Esophagus muscularis mucosa (tissue), 4 donors: ENCODE results near the gene MRPS31. TPM values are rescaled to one million over a fixed set of nuclear protein-coding genes. Genes with fewer than 3 reads are reported as not detected.
"Not testable (repeated sequence)": the region's sequence is repeated elsewhere in the genome, so short reads cannot be mapped to it uniquely, and the experiment has no call there.

Source experiments
- DNase-seq: peaks from one replicate; pipeline ENCODE4 v3.0.0-alpha.2; 2017; ENCODE audit errors: extremely low spot score
- H3K27ac ChIP-seq, 4 donors: fragments of 200-600 bp; sonication (generic); replicated peaks in 1 of 4; 1 replicate in 3 of 4; 2 replicates in 1 of 4; pipeline ENCODE4 v1.5.1; 2016 to 2019; ENCODE audit warnings: mild to moderate bottlenecking in 1 of 4
- H3K27me3 ChIP-seq, 4 donors: fragments of 200-600 bp; sonication (generic); one replicate each; pipeline versions ENCODE4 v1.5.1 to v1.6.0; 2016 to 2019
- H3K36me3 ChIP-seq, 4 donors: fragments of 200-600 bp; sonication (generic); one replicate each; pipeline ENCODE4 v1.5.1; 2016 to 2019
- H3K4me1 ChIP-seq, 4 donors: fragments of 200-600 bp; sonication (generic); one replicate each; pipeline ENCODE4 v1.5.1; 2016 to 2019
- H3K4me3 ChIP-seq, 4 donors: fragments of 200-600 bp; sonication (generic); 1 replicate in 2 of 4; 2 replicates in 2 of 4; pipeline ENCODE4 v1.5.1; 2016 to 2019; ENCODE audit warnings: mild to moderate bottlenecking in 4 of 4, moderate library complexity in 1 of 4
- H3K9me3 ChIP-seq, 4 donors: fragments of 200-600 bp; sonication (generic); 1 replicate in 3 of 4; 2 replicates in 1 of 4; pipeline ENCODE4 v1.5.1; 2016 to 2019
- EP300 ChIP-seq: sonication (generic); formaldehyde crosslinking; IDR thresholded peaks from one replicate; pipeline ENCODE4 v1.6.1; 2017; ENCODE audit warnings: antibody characterized with exemption
- POLR2A ChIP-seq: fragments of 450-650 bp; IDR thresholded peaks from one replicate; pipeline ENCODE4 v1.6.1; 2017; ENCODE audit warnings: antibody characterized with exemption, moderate library complexity, mild to moderate bottlenecking, low read depth
- POLR2AphosphoS5 ChIP-seq, 2 donors: sonication (generic); formaldehyde crosslinking; IDR thresholded peaks; one replicate each; pipeline ENCODE4 v1.6.1; 2017; ENCODE audit warnings: antibody characterized with exemption in 2 of 2
- WGBS: methylation state at CpG from one replicate; pipeline ENCODE4 v1.1.5; 2018; 5-methylcytosine and 5-hydroxymethylcytosine counted together
- intact Hi-C: fragments of 100-400 bp; cut with DNase I; formaldehyde crosslinking; loops from one replicate; pipeline ENCODE4 v1.15.1; 2023
- total RNA-seq, 4 donors: library from RNA; depleted of rRNA; stranded (reverse); fragments of >200 nt; gene quantifications; one replicate each; pipeline versions ENCODE4 v1.1.0 to v1.2.1, GENCODE V29; 2016
- TF ChIP-seq, protein P1 (sequence below), 3 experiments: fragments of 200-600 bp in 2 of 3; fragments of 450-650 bp in 1 of 3; sonication (generic) in 2 of 3; IDR thresholded peaks; one replicate each; pipeline ENCODE4 v1.5.1; 2017 to 2019; ENCODE audit warnings: antibody characterized with exemption in 3 of 3, mild to moderate bottlenecking in 2 of 3, moderate library complexity in 1 of 3

MRPS31 gene
- total RNA-seq, 4 donors from 2014 or later: 9.9 to 14.6 (median 13.8) TPM

- Histone ChIP-seq H3K36me3 (peaks cover 6 to 59% (median 37%) of the 10 kb centered on the region in 4 donors), H3K4me3 (no peak overlapping the region), H3K4me1 (peaks cover 0 to 5% (median 1%) of the 10 kb centered on the region in 4 donors), H3K9me3 (no peaks in the 10 kb centered on the region), H3K27me3 (no peaks in the 10 kb centered on the region), H3K27ac (no peak overlapping the region)
- TF ChIP-seq, protein P1, sequence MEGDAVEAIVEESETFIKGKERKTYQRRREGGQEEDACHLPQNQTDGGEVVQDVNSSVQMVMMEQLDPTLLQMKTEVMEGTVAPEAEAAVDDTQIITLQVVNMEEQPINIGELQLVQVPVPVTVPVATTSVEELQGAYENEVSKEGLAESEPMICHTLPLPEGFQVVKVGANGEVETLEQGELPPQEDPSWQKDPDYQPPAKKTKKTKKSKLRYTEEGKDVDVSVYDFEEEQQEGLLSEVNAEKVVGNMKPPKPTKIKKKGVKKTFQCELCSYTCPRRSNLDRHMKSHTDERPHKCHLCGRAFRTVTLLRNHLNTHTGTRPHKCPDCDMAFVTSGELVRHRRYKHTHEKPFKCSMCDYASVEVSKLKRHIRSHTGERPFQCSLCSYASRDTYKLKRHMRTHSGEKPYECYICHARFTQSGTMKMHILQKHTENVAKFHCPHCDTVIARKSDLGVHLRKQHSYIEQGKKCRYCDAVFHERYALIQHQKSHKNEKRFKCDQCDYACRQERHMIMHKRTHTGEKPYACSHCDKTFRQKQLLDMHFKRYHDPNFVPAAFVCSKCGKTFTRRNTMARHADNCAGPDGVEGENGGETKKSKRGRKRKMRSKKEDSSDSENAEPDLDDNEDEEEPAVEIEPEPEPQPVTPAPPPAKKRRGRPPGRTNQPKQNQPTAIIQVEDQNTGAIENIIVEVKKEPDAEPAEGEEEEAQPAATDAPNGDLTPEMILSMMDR (IDR thresholded peaks at IDR 0.05): no peak
- TF ChIP-seq POLR2A (no peak), POLR2AphosphoS5 (IDR thresholded peaks at IDR 0.05) (no peak), EP300 (no peak)
- WGBS: 82% methylated on average over 1 of the region's 1 CpG
- intact Hi-C loops: no loop called here
- DNase-seq: no peak
These were observed 8.1 kb downstream of the MRPS31 start for GRCh38 chr13:40762849-40763248.

GRCh38 chr13:40758811-40759210 lies 12.2 kb downstream of the MRPS31 start:
- Histone ChIP-seq H3K4me1 (peaks cover 0 to 1% (median 0%) of the 10 kb centered on the region in 4 donors), H3K4me3 (no peak overlapping the region), H3K36me3 (peaks cover 24 to 79% (median 48%) of the 10 kb centered on the region in 4 donors), H3K27ac (no peak overlapping the region), H3K9me3 (no peaks in the 10 kb centered on the region), H3K27me3 (no peaks in the 10 kb centered on the region)
- DNase-seq: no peak
- WGBS: 96% methylated on average over 4 of the region's 4 CpGs
- intact Hi-C loops: no loop called here
- no peak for TF ChIP-seq EP300
- TF ChIP-seq POLR2AphosphoS5 (IDR thresholded peaks at IDR 0.05): no peak
- TF ChIP-seq POLR2A: no peak
- TF ChIP-seq, protein P1 (IDR thresholded peaks at IDR 0.05): no peak

- intact Hi-C loops: no loop called here
- TF ChIP-seq POLR2A (no peak), EP300 (no peak), POLR2AphosphoS5 (IDR thresholded peaks at IDR 0.05) (no peak)
- TF ChIP-seq, protein P1 (IDR thresholded peaks at IDR 0.05): no peak
- Histone ChIP-seq H3K27me3 (no peaks in the 10 kb centered on the region), H3K4me3 (no peak overlapping the region), H3K27ac (no peak overlapping the region), H3K9me3 (no peaks in the 10 kb centered on the region), H3K36me3 (peaks cover 33 to 88% (median 68%) of the 10 kb centered on the region in 4 donors), H3K4me1 (no peaks in the 10 kb centered on the region)
- no peak for DNase-seq
- WGBS: 57% methylated on average over 1 of the region's 1 CpG
These were observed 14.9 kb downstream of the MRPS31 start for GRCh38 chr13:40756042-40756441.

GRCh38 chr13:40755082-40755700 lies 15.8 kb downstream of the MRPS31 start:
- H3K9me3 ChIP-seq: no peaks in the 10 kb centered on the region
- H3K27ac ChIP-seq: no peak overlapping the region
- TF ChIP-seq EP300: no peak
- no peak for TF ChIP-seq POLR2A
- peaks cover 33 to 86% (median 64%) of the 10 kb centered on the region in 4 donors for H3K36me3 ChIP-seq
- no peaks in the 10 kb centered on the region for H3K4me1 ChIP-seq
- WGBS: 83% methylated on average over 7 of the region's 7 CpGs
- intact Hi-C loops: no loop called here
- H3K27me3 ChIP-seq: no peaks in the 10 kb centered on the region
- no peak for DNase-seq
- no peak overlapping the region for H3K4me3 ChIP-seq

GRCh38 chr13:40749327-40749726 lies 21.7 kb downstream of the MRPS31 start:
- H3K4me1 ChIP-seq: no peaks in the 10 kb centered on the region
- DNase-seq: no peak
- H3K9me3 ChIP-seq: no peaks in the 10 kb centered on the region
- TF ChIP-seq, protein P1 (IDR thresholded peaks at IDR 0.05): no peak
- H3K36me3 ChIP-seq: peaks cover 10 to 78% (median 44%) of the 10 kb centered on the region in 4 donors
- H3K27ac ChIP-seq: no peak overlapping the region
- 95% methylated on average over 1 of the region's 1 CpG for WGBS
- H3K27me3 ChIP-seq: no peaks in the 10 kb centered on the region
- intact Hi-C loops: no loop called here
- no peak overlapping the region for H3K4me3 ChIP-seq

DNA sequence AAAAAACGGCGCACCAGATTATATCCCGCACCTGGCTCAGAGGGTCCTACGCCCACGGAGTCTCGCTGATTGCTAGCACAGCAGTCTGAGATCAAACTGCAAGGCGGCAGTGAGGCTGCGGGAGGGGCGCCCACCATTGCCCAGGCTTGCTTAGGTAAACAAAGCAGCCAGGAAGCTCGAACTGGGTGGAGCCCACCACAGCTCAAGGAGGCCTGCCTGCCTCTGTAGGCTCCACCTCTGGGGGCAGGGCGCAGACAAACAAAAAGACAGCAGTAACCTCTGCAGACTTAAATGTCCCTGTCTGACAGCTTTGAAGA lies 35.8 kb downstream of the MRPS31 start:
- WGBS: 91% methylated on average over 6 of the region's 11 CpGs
- DNase-seq, intact Hi-C loops, H3K9me3 ChIP-seq, H3K4me1 ChIP-seq, H3K4me3 ChIP-seq, H3K27ac ChIP-seq, H3K27me3 ChIP-seq: not testable (repeated sequence)
- H3K36me3 ChIP-seq: peaks cover 0 to 16% (median 4%) of the 10 kb centered on the region in 4 donors

DNA sequence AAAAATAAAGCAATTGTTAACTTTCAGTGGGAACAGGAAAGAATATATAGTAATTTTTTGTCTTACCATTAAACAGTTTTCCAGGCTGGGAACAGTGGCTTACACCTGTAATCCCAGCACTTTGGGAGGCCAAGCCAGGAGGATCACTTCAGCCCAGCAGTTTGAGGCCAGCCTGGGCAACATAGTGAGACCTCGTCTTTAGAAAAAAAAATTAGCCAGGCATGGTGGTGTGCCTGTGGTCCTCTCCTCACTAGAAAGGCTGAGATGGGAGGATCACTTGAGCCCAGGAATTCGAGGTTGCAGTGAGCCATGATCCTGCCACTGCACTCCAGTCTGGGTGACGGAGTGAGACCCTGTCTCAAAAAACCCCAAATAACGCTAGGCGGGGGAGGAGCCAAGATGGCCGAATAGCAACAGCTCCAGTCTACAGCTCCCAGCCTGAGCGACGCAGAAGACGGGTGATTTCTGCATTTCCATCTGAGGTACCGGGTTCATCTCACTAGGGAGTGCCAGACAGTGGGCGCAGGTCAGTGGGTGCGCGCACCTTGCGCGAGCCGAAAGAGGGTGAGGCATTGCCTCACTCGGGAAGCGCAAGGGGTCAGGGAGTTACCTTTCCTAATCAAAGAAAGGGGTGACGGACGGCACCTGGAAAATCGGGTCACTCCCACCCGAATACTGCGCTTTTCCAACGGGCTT lies 36.3 kb downstream of the MRPS31 start:
- H3K9me3 ChIP-seq, DNase-seq, H3K27me3 ChIP-seq, H3K4me3 ChIP-seq, H3K27ac ChIP-seq, intact Hi-C loops, H3K4me1 ChIP-seq: not testable (repeated sequence)
- peaks cover 0 to 17% (median 7%) of the 10 kb centered on the region in 4 donors for H3K36me3 ChIP-seq
- 90% methylated on average over 24 of the region's 24 CpGs for whole genome bisulfite sequencing
